Endothelial cell of hepatic sinusoid (primary cell): Measurements from ENCODE around the gene GSN.

Experiments
- in situ Hi-C: cut with HindIII; loops from 2 replicates; pipeline ENCODE4 v1.10.0; 2017; ENCODE audit warnings: low sequenced_read_pairs

Gene GSN

DNA sequence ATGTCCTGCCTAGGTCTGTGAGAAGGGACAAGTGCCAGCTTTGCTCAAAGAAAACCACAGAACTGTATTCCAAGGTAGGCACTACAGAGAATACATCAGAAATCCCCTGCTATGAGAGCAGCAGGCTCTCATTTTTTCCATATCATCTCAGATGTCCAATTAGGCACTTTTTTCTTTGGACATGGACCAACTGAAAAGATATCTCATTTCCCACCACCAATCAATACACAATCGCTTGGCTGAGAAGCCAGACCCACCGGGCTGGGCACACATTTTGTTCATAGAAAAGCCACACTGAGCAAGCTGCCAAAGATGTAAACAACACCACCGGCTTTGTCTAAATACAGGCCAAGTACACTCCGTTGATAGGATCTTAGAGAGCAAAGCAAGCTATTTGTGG lies 76.2 kb downstream of the GSN start:
- in situ Hi-C loops, result no loop called here

DNA sequence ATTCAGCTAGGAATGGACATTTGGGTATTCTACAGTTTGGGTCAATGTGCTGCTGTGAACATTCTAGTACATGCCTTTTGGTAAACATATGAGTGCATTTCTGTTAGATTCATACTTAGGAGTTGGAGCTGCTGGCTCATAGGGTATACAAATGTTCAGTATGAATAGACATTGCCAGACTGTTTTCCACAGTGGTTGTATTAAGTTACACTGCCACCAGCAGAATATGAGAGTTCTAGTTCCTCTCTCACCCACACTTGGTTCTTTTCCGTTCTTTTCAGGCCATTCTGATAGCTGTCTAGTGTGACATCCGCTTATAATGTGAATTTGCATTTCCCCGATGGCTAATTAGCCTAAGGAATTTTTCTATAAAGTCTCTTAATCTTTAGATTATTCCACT lies 77.1 kb downstream of the GSN start:
- in situ Hi-C loops, result no loop called here

DNA sequence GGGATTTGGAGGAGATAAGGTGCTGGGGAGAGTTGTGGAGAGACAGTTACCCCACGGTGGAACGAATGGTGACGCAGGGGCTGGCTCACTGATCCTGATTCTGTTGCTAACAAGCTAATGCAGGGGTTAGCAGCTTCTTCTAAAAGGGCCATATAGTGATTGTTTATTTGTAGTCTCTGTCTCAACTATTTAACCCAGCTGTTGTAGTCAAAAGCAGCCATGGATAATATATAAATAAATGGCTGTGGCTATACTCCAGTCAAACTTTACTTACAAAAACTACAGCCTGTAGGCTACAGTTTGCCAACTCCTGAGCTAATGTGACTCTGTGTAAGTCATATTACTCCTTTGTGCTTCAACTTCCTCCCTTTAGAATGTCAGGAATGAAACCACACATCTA lies 80.3 kb downstream of the GSN start:
- in situ Hi-C loops, result no loop called here

DNA sequence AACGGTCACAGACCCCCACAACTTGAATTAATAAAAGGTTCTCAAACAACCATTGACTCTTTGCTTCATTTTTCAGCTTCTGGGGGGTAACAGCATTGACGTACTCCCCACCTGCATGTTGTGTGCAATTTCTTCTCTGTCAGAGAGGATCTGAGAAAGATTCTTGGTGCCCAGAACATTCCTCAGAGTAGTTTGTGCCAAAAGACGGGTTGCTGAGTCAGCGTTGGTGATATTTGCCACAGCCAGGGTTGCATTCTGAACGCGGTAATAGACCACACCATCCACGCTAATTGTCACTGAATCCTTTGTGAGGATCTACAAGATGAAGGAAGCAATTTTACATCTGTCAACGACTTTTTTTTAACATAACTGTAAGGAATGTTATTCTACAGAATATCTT lies 81.0 kb downstream of the GSN start:
- in situ Hi-C loops, result no loop called here

DNA sequence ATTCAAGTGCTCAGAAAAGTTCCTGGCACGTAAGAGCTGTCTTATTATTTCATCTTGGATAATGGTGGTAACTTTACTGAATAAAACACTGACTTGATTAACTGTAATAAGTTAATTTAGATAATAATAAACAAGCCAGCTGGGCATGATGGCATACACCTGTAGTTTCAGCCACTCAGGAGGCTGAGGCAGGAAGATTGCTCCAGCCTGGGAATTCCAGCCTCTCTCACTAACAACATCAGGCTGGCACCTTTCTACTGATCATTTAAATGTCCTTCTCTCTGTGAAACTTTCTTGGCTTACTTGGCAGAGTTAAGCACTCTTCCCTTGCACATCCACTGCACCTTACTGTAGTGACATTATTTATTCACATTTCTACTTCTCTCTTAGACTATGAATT lies 82.1 kb downstream of the GSN start:
- in situ Hi-C loops, result loop anchor here (5.0 kb wide), 1 partner anchor 97 kb away; no protein-coding TSS in a partner anchor

DNA sequence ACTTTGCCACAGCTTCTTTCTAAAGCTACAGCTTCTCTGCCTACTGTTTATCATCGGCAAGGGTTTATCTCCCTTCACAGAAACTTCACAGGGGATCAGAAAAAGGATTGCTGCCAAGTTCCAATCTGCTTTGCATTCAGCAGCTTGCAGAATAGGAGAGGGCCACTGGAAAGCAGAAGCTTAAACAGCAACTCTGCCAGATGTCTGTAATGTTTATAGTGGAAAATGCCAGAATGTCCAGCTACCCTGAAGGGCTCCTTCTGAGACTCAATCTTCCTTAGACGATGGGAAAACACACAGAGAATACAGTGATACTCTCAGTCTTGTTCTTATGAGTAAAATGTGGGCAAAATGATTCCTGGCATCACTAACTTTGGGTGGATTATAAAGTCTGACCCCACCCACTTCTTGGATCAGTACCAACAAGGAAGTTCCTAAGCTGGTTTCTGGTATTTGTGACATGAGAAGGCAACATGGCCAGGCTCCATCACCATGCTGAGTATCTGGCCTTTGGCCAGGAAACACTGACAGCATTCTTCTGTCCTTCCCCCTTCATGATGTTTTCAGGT lies 83.1 kb downstream of the GSN start:
- in situ Hi-C loops, result loop anchor here (5.0 kb wide), 1 partner anchor 96 kb away; no protein-coding TSS in a partner anchor

DNA sequence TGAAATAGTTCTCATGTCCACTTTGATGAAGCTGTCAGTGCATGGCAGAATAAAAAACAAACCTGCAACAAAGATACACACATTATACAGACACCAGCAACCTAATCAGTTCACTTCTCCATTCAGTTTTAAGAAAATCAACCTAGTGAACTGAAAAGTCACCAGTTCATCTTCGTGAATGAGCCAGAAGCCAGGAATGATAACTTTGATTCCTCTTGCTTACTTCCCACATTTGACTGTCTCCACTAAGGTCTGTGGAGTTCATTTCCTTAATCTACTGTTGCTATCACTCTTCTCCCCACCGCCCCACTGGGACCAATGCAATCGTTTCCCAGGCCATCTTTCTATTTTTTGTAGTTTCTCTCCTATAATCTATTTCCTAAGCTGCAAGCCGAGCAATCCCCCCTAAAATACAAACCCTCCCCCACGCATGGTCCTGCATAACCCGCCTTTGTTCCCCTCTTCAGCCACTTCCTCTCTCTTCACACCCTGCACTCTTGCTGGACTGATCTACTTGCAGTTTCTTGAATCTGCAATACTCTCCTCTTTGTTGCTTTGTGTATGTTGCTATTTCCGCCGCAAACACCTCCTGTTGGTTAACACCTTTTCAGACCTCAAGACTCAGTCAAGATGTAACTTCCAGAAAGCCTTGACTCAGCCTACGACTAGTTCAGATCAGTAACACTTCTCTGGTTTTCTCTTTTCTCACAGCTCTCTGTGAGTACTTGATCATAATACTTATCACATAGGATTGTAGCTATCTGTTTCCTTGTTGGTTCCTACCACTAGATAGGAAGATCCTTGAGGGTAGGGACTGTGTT lies 85.5 kb downstream of the GSN start:
- in situ Hi-C loops, result loop anchor here (5.0 kb wide), 1 partner anchor 94 kb away; no protein-coding TSS in a partner anchor

DNA sequence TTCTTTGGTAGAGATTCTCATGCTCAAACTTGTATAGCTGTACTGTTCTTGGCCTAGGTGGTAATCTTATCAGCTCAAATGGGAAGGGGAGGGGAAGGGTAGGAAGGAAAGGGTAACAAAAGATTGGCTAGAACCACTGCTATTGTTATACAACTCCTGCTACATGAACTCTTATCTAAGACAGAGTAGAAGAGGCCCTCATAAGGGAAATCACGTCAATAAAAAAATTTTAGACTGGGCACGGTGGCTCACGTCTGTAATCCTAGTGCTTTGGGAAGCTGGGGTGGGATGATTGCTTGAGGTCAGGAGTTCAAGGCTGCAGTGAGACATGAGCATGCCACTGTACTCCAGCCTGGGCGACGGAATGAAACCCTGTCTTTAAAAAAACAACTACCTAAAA lies 86.2 kb downstream of the GSN start:
- in situ Hi-C loops, result loop anchor here (5.0 kb wide), 1 partner anchor 93 kb away; no protein-coding TSS in a partner anchor

DNA sequence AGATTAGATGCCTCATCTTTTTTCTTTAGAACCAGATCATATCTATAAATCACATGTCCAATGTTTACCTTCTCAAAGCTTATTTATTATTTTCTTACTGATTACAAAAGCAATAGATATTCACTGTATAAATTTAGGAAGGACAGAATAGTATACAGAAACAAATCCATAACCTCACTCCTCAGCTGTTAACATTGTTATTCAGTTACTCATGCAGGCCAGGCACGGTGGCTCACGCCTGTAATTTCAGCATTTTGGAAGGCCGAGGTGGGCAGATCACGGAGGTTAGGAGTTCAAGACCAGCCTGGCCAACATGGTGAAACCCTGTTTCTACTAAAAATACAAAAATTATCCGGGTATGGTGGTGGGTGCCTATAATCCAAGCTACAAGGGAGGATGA lies 86.8 kb downstream of the GSN start:
- in situ Hi-C loops, result loop anchor here (5.0 kb wide), 1 partner anchor 93 kb away; no protein-coding TSS in a partner anchor

DNA sequence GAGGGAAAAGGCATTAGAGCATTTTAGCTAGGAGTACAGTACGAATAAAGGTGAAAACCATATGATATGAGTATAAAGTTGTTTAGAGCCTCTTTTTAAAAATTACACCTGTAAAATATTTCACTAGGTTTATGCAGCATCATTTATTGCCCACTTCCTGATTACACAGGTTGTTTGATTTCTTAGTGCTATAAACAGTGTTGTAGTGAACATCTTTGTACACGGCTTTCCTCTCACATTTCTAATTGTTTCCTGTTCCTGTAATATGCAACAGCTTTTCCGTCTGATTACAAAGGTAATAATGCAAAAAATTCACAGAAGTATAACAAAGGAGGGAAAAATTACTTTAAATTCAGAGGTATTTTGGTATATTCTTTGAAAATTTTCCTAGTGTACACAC lies 89.0 kb downstream of the GSN start:
- in situ Hi-C loops, result no loop called here

DNA sequence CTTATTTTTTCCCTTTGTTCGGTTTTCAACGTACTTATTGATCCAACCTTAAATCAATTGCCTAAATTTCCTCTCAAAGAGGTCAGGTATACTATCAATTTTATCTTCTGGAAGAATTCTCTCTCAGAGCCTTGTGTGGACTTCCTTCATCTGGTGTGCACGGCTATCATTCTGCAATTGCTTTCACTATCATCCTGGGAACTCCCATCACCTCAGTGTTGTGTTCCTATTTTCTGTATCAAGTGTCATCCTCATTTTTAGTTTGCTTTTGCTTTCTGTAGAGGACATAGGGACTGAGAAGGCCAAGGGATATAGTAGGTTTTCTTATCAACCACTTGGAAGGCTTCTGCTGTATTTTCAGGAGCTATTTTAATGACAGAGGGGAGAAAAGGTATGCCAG lies 90.8 kb downstream of the GSN start:
- in situ Hi-C loops, result no loop called here

DNA sequence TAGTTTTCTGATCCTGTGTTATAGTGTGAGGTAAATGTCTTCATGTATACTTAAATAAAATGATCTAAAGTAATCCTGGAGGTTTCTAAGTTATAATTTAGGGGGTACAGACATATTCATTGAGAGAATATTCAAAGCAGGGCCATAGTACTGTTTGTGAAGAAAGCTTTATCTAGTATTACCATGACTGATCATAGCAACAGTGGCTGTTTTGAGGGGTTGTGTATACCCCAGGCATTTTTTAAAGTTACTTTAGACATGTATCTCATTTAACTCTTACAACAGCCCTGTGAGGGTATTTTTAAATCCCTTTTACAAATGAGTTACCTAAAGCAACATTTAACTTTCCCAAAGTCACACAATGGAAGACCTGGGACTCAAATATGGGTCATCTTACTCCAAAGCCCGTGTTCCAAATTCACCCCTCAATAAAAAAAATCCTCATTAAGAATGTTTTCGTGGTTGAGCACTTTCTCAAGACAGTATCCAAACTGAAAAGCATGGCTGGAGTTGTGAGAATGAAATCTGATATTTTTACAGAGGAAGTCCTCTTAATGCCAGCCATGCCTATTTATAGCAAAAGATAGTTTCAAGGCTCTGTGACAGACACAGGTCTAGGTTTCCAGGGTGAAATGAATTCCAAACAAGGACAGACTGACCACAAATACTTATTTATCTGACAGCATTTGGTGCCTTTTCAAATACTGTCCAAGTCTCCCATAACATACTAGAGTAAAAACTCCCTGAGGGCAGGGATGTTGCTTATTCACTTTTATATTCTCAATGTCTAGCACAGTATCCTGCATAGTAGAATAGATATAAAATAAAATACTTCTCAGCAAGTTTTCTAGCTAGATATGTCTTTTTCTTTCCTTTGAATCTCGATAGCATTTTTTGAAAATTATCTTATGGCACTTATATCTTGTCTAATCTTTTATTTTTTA lies 91.7 kb downstream of the GSN start:
- in situ Hi-C loops, result no loop called here

DNA sequence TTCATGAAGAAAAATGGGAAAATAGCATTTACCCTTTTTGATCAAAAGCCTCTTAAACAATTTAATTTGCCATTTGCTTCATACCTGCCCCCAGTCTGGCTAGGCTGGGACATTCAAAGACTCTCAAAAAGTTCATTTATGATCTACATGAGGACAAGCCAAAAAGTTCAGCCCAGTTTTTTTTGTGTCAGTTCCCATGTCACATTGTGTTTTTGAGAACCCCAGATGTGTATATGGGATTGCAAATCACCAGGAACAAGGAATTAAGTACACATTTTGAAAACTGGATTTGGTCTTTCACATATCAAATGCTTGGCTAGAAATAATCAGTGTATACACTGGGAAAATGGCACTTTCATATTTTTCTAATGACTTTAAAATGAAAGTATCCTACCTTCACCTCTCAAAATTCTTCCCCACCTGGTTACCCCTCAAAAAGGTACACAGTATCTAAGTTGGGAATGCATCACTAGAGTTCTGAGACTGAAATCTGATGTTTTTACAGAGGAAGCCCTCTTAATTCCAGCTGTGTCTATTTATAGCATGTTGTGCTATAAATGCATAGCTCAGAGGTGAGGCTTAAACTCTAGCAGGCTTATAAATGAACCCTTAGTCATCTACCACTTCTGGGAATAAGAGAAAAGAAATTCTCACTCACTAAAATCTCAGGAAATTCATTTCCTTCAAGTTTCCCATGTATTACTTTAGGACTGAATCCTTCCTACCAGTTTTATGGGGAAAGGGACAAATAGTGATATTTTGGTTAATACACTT lies 92.8 kb downstream of the GSN start:
- in situ Hi-C loops, result no loop called here

DNA sequence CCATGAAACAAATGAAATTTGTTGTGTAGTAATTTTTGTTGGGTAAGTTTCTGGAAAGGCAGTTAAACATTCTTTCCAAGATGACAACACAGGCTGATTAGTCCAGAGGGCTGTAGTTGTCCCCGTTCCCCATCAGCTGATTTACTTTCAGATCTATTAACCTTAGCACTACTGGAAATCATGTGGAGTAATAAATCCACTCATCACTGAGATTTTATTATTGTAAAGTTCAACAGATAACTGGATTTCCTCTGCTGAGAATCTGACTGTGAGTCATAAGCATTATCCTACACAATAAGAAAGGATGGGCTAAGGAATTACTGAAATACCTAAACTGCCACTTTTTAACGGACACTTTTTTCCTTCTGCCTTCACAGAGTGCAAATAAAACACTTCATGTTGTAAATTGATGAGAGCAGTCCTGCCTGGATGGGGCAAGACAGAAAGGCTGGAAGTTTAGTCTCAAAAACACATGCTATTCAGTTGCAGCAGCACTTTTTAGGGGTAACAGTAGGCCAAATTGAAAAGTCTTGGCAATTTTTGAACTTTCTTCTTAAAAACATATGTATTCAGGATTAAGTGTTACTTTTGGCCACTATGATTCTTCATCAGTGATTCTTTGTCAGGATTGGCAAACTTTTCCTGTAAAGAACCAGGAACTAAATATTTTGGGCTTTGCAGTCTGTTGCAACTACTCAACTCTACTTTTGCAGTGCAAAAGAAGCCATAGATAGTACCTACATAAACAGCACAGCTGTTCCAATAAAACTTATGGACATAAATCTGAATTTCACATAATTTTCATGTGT lies 95.1 kb downstream of the GSN start:
- in situ Hi-C loops, result no loop called here

DNA sequence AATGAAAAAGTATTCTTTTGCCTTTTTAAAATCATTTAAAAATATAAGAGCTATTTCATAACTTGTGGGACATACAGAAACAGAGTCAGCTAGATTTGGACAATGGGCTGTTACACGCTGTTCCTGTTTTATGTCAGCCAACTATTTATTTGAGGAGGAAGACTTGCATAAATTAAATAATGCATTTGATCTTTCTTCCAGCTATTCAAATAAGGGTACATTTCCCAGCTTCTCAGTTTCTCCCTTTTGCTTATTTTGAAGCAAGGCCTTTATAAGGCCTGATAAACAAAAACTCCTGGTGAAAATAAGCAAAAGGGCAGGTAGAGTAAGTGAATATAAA lies 95.6 kb downstream of the GSN start:
- in situ Hi-C loops, result no loop called here

DNA sequence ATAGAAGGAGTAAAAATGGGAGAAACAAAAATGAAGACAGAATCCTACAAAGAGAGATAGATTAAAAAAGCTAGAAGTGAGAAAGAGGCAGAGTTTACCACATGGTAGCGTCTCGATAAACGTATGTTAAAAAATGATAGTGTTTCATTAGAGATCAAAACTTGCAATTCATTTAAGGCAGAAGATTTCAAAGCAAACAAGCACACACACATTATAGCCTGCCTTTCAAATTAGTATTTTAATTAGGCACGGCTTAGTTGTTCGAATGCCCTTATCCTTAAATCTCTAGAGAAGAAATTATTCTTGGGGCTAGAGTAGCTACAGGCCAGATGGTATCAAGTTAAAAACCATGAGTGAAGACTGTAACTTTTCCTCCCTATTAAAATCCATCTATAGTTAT lies 96.1 kb downstream of the GSN start:
- in situ Hi-C loops, result no loop called here

DNA sequence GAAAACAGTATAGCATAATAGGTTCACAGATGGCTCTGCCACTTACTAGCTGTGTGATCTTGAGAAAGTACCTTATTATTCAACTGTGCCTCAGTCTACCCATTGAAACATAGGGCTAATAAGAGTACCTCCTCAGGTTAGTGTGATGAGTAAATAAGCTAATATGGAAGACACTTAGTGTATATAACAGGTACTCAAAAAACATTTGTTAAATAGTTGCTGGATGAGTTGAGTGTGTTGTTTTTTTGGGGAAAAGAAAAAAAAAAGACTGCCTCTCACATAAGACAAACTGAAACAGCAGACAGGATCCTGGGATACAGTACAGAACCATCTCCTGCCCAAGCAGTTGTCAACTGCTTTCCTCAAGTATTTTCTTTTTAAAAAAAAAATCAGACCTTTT lies 96.9 kb downstream of the GSN start:
- in situ Hi-C loops, result no loop called here

DNA sequence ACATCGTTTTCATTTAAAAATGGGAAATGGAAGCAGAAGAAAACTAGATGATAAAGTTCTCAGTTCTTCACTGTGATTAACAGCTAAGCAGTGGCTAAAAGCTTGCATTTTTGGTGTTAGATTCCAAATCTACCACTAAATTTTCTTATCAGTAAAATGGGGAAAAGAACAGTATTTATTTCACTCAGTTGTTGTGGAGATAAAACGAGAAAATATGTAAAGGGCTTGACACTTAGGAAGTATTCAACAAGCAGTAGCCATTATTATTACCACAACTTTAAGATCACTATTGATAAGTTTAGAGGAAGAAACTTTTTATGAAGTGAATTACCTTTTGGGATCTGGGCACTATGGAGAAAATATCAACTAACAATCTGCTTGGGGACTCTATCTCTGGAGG lies 97.6 kb downstream of the GSN start:
- in situ Hi-C loops, result no loop called here

DNA sequence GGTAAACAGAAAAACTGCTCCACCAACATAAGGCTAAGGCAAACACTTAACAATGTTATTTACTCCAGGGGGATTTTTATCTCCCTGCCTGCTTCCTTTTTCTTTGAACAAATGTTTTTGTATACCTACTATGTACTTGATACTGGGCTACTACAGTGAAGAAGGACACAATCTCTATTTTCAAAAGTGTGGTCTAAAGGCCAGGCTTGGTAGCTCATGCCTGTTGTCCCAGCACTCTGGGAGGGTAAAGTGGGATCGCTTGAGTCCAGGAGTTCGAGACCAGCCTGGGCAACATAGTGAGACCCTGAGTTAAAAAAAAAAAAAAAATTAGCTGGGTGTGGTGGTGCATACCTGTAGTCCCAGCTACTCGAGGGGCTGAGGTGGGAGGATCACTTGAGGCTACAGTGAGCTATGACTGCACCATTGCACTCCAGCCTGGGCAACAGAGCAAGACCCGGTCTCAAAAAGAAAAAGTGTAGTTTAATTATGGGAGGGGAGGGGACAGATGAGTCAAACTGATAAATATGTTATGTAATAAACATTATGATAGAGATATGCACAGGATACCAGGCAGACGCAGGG lies 98.7 kb downstream of the GSN start:
- in situ Hi-C loops, result no loop called here
